ENCODE data around the gene PLAU.

- TF ChIP-seq CTCF (IDR thresholded peaks at IDR 0.05; ENCODE audit: low read depth, low read length, poor library complexity, severe bottlenecking) (peak; percentile 93), EZH2phosphoT487 (IDR thresholded peaks at IDR 0.05; ENCODE audit: borderline replicate concordance, low read length) (no peak)
Observed at GRCh38 chr10:73940634-73941221, 29.8 kb downstream of the PLAU start.

All from DOHH2 (cell line).